HepG2 (cell line): ENCODE measurements around the gene RP2. TPM values are rescaled to one million over a fixed set of nuclear protein-coding genes. Genes with fewer than 3 reads are reported as not detected.
A peak's percentile ranks its signal among the peaks of the same experiment; 100 is the strongest.

ENCODE experiments used
- ARID5B ChIP-seq: IDR thresholded peaks from 2 replicates; pipeline ENCODE4 v1.4.0; 2020; ENCODE audit warnings: mild to moderate bottlenecking, missing genetic modification reagents
- CREM ChIP-seq, 2 experiments: sonication (generic) in 1 of 2; formaldehyde crosslinking in 1 of 2; IDR thresholded peaks; 2 replicates each; pipeline versions ENCODE4 v1.4.0 to v1.6.1; 2016 to 2020; ENCODE audit warnings: antibody characterized with exemption in 1 of 2, mild to moderate bottlenecking in 1 of 2, missing genetic modification reagents in 1 of 2
- CTCF ChIP-seq: sonication (generic); formaldehyde crosslinking; IDR thresholded peaks from 2 replicates; pipeline ENCODE4 v1.5.0; 2020; ENCODE audit warnings: mild to moderate bottlenecking, missing genetic modification reagents, moderate library complexity
- DMAP1 ChIP-seq: IDR thresholded peaks from 2 replicates; pipeline ENCODE4 v1.6.1; 2016
- E2F1 ChIP-seq: sonication (generic); formaldehyde crosslinking; IDR thresholded peaks from 2 replicates; pipeline ENCODE4 v1.5.0; 2020; ENCODE audit warnings: missing genetic modification reagents
- EP300 ChIP-seq, 3 experiments: sonication (generic) in 1 of 3; formaldehyde crosslinking in 1 of 3; IDR thresholded peaks; 2 replicates each; pipeline versions ENCODE4 v1.5.1 to v1.6.1; 2011 to 2020; ENCODE audit warnings: low read depth in 2 of 3, low read length in 2 of 3, borderline replicate concordance in 1 of 3, improper control_type of control experiment in 1 of 3, mild to moderate bottlenecking in 1 of 3, missing genetic modification reagents in 1 of 3, moderate library complexity in 1 of 3
- GZF1 ChIP-seq: sonication (generic); formaldehyde crosslinking; IDR thresholded peaks from 2 replicates; pipeline ENCODE4 v1.5.1; 2020; ENCODE audit warnings: mild to moderate bottlenecking, missing genetic modification reagents
- HCFC1 ChIP-seq: fragments of 150-350 bp; IDR thresholded peaks from 2 replicates; pipeline ENCODE4 v1.6.1; 2014; ENCODE audit warnings: low read depth, low read length
- ISX ChIP-seq: sonication (generic); formaldehyde crosslinking; conservative IDR thresholded peaks from 2 replicates; pipeline ENCODE4 v1.5.0; 2020; ENCODE audit warnings: missing genetic modification reagents
- KAT8 ChIP-seq: IDR thresholded peaks from 2 replicates; pipeline ENCODE4 v1.6.1; 2016; ENCODE audit warnings: missing genetic modification reagents, missing compliant biosample characterization
- KLF9 ChIP-seq: IDR thresholded peaks from 2 replicates; pipeline ENCODE4 v1.6.1; 2016; ENCODE audit warnings: low read depth
- MEF2D ChIP-seq: sonication (generic); formaldehyde crosslinking; IDR thresholded peaks from 2 replicates; pipeline ENCODE4 v1.5.1; 2020; ENCODE audit warnings: mild to moderate bottlenecking, missing genetic modification reagents
- MZF1 ChIP-seq: sonication (generic); formaldehyde crosslinking; IDR thresholded peaks from 2 replicates; pipeline ENCODE4 v1.8.1; 2023; ENCODE audit warnings: mild to moderate bottlenecking, missing genetic modification reagents, borderline replicate concordance
- NCOA2 ChIP-seq: sonication (generic); formaldehyde crosslinking; IDR thresholded peaks from 2 replicates; pipeline ENCODE4 v1.8.0; 2022; ENCODE audit warnings: inconsistent platforms
- NR2F6 ChIP-seq, 2 experiments: IDR thresholded peaks; 2 replicates each; pipeline ENCODE4 v1.6.1; 2016; ENCODE audit warnings: antibody characterized with exemption in 1 of 2, mild to moderate bottlenecking in 1 of 2
- POLR2AphosphoS5 ChIP-seq: IDR thresholded peaks from 2 replicates; pipeline ENCODE4 v1.6.1; 2012; ENCODE audit warnings: low read depth, low read length
- PPARG ChIP-seq: conservative IDR thresholded peaks from 2 replicates; pipeline ENCODE4 v1.6.1; 2016; ENCODE audit warnings: missing biosample characterization, missing genetic modification reagents
- TFAP4 ChIP-seq: sonication (generic); IDR thresholded peaks from 2 replicates; pipeline ENCODE4 v1.6.1; 2016; ENCODE audit warnings: low read depth, borderline replicate concordance
- ZC3H4 ChIP-seq: sonication (generic); formaldehyde crosslinking; IDR thresholded peaks from 2 replicates; pipeline ENCODE4 v1.4.0; 2020; ENCODE audit warnings: missing genetic modification reagents, borderline replicate concordance
- ZFP36 ChIP-seq: fragments of 150-350 bp; IDR thresholded peaks from 2 replicates; pipeline ENCODE4 v1.6.1; 2018; ENCODE audit warnings: borderline replicate concordance, low read length, low read depth; ENCODE audit not compliant: partially characterized antibody
- ZNF121 ChIP-seq: sonication (generic); formaldehyde crosslinking; IDR thresholded peaks from 2 replicates; pipeline ENCODE4 v1.5.0; 2020; ENCODE audit warnings: mild to moderate bottlenecking, missing genetic modification reagents
- ZNF3 ChIP-seq: IDR thresholded peaks from 2 replicates; pipeline ENCODE4 v1.7.0; 2017; ENCODE audit warnings: inconsistent platforms
- ZNF326 ChIP-seq: sonication (generic); formaldehyde crosslinking; IDR thresholded peaks from 2 replicates; pipeline ENCODE4 v1.4.0; 2020; ENCODE audit warnings: missing genetic modification reagents, borderline replicate concordance
- ZNF720 ChIP-seq: sonication (generic); formaldehyde crosslinking; IDR thresholded peaks from 2 replicates; pipeline ENCODE4 v1.4.0; 2020; ENCODE audit warnings: missing genetic modification reagents
- ZNF883 ChIP-seq: sonication (generic); formaldehyde crosslinking; IDR thresholded peaks from 2 replicates; pipeline ENCODE4 v1.5.1; 2020; ENCODE audit warnings: mild to moderate bottlenecking, missing genetic modification reagents; ENCODE audit errors: not compliant biosample characterization
- polyA plus RNA-seq, 8 experiments: library from polyadenylated mRNA; depleted of rRNA in 3 of 8; stranded (reverse) in 7 of 8; unstranded in 1 of 8; fragments of >200 nt; fragmentation: Illumina TruSeq in 4 of 8; extraction: Trizol in 4 of 8; gene quantifications; 2 replicates each; pipeline versions ENCODE4 v1.2.1 to v1.2.3, GENCODE V29; 2011 to 2016; ENCODE audit warnings: low read depth in 4 of 8, missing spikeins in 1 of 8, mixed read lengths in 1 of 8; ENCODE audit not compliant: insufficient read depth in 1 of 8
- total RNA-seq, 5 experiments: library from RNA; depleted of rRNA; stranded (reverse); fragments of >200 nt; fragmentation: Illumina TruSeq; extraction: Trizol; gene quantifications; 2 replicates each; pipeline ENCODE4 v1.2.3, GENCODE V29; 2016; ENCODE audit warnings: low read depth in 1 of 5

RP2 gene
- total and polyA plus RNA-seq, 2 of the 13 experiments (the other 11 are each of a cell fraction or from before 2014, with no cell fraction given): 5.0 to 9.9 TPM

GRCh38 chrX:46918434-46918833 lies 81.6 kb downstream of the RP2 start (continued):
- TF ChIP-seq GZF1 (CRISPR knock-in tag): no peak
- no peak for TF ChIP-seq E2F1
- TF ChIP-seq NR2F6 (IDR thresholded peaks at IDR 0.05): peak; percentile 50; the same call in 1 of the 2 replicates
- no peak for TF ChIP-seq NR2F6 (CRISPR knock-in tag; IDR thresholded peaks at IDR 0.05)
- TF ChIP-seq ARID5B (CRISPR knock-in tag): peak; percentile 65
- no peak for TF ChIP-seq HCFC1
- no peak for TF ChIP-seq DMAP1 (CRISPR knock-in tag)
- no peak for TF ChIP-seq ZNF720 (CRISPR knock-in tag)
- TF ChIP-seq EP300 (IDR thresholded peaks at IDR 0.05; ENCODE audit: low read depth in 2 of 2, low read length in 2 of 2): peak in 1 of 2 experiments; percentile 59; a peak in 1 of 4 replicates
- TF ChIP-seq EP300 (CRISPR knock-in tag; IDR thresholded peaks at IDR 0.05; ENCODE audit: borderline replicate concordance): no peak; the same call in 1 of the 2 replicates
- no peak for TF ChIP-seq PPARG
- peak; percentile 37; the same call in 1 of the 2 replicates for TF ChIP-seq CREM (IDR thresholded peaks at IDR 0.05)
- no peak for TF ChIP-seq CREM (CRISPR knock-in tag; IDR thresholded peaks at IDR 0.05)
- no peak for TF ChIP-seq ZFP36
- TF ChIP-seq ZNF326: no peak
- no peak for TF ChIP-seq ZNF121 (CRISPR knock-in tag)
- TF ChIP-seq CTCF (CRISPR knock-in tag): no peak
- TF ChIP-seq ISX (CRISPR knock-in tag): no peak
- TF ChIP-seq ZNF3: no peak
- no peak for TF ChIP-seq ZNF883
- TF ChIP-seq MZF1: no peak
- TF ChIP-seq KAT8 (CRISPR knock-in tag): 0 out of 2 replicates have a peak, but pooled peaks have one; percentile 15
- TF ChIP-seq POLR2AphosphoS5: no peak
- TF ChIP-seq NCOA2 (CRISPR knock-in tag): peak; percentile 64
- TF ChIP-seq ZC3H4 (CRISPR knock-in tag): no peak
- TF ChIP-seq TFAP4: no peak
- TF ChIP-seq MEF2D (CRISPR knock-in tag): no peak
- no peak for TF ChIP-seq KLF9 (CRISPR knock-in tag)
